Renal cortex interstitium (tissue), 11 donors: ENCODE data around the gene SLC9C1. TPM values are rescaled to one million over a fixed set of nuclear protein-coding genes. Genes with fewer than 3 reads are reported as not detected.

Source experiments
- DNase-seq, 11 donors: peaks; one replicate each; pipeline ENCODE4 v3.0.0-alpha.2; 2013; ENCODE audit warnings: low read depth in 9 of 11, low spot score in 4 of 11; ENCODE audit errors: extremely low read depth in 1 of 11
- polyA plus RNA-seq, 3 donors: library from polyadenylated mRNA; unstranded; fragments of 120-200 nt; gene quantifications; one replicate each; pipeline ENCODE4 v1.2.1, GENCODE V29; 2013; ENCODE audit not compliant: insufficient read length in 3 of 3

The SLC9C1 gene
- polyA plus RNA-seq, 3 donors: 0.61 to 0.65 (median 0.62) TPM

- DNase-seq: no peak
These were observed 203.0 kb downstream of the SLC9C1 start for GRCh38 chr3:112090887-112091586.

Other genes starting within 250 kb of the SLC9C1 start
- 1 to 10 TPM; 5.9 to 7.9 (median 6.0) TPM for gene C3orf52, start 207.8 kb downstream of the SLC9C1 start, polyA plus RNA-seq
- 1 to 10 TPM; 1.3 to 3.1 (median 2.3) TPM for gene GCSAM, start 161.0 kb downstream of the SLC9C1 start, polyA plus RNA-seq
- 10 to 100 TPM; 34.8 to 41.8 (median 41.6) TPM for gene CD200, start 38.9 kb upstream of the SLC9C1 start, polyA plus RNA-seq
- gene BTLA, start 205.3 kb upstream of the SLC9C1 start, polyA plus RNA-seq: under 1 TPM; 0.40 to 0.72 (median 0.62) TPM